ENCODE measurements around the gene CHST3. TPM values are rescaled to one million over a fixed set of nuclear protein-coding genes. Genes with fewer than 3 reads are reported as not detected.

CHST3 gene
- total RNA-seq, 4 donors from 2014 or later = 15.7 to 33.0 (median 20.6) TPM

DNA sequence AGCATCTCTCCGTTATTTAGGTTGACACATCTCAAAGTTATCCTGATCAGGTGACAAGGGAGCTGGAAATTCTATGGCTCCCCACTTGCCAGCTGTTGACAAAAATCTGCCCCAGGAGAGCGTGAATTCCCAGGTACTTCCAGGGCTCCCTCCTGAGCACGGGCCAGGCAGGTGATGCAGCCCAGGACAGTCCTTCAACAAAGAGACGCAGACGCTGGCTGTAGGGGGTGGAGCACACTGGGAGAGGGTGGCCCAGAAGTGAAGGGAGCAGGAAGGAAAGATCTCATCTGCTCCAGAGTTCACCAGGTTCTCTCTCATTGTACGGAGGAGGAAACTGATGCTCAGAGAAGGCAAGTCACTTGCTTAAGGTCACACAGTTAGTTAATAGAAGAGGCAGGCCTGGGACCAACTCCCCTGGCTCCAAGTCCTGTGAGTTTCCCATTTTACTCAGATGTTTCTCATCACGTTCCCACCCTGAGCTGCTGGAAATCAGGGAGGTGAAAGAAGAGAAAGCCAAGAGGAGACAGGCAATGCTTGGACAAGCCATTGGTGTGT lies 41.0 kb upstream of the CHST3 start:
- WGBS, 2 donors = 27 to 53% methylated on average over 7 of the region's 7 CpGs
- DNase-seq (ENCODE audit: low spot score in 2 of 2) = peak in 1 of 2 donors; percentile 81
- no peak for TF ChIP-seq POLR2A (IDR thresholded peaks at IDR 0.05)
- TF ChIP-seq, protein P1, sequence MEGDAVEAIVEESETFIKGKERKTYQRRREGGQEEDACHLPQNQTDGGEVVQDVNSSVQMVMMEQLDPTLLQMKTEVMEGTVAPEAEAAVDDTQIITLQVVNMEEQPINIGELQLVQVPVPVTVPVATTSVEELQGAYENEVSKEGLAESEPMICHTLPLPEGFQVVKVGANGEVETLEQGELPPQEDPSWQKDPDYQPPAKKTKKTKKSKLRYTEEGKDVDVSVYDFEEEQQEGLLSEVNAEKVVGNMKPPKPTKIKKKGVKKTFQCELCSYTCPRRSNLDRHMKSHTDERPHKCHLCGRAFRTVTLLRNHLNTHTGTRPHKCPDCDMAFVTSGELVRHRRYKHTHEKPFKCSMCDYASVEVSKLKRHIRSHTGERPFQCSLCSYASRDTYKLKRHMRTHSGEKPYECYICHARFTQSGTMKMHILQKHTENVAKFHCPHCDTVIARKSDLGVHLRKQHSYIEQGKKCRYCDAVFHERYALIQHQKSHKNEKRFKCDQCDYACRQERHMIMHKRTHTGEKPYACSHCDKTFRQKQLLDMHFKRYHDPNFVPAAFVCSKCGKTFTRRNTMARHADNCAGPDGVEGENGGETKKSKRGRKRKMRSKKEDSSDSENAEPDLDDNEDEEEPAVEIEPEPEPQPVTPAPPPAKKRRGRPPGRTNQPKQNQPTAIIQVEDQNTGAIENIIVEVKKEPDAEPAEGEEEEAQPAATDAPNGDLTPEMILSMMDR (IDR thresholded peaks at IDR 0.05) = no peak
- intact Hi-C loops (cut with DNase I; ENCODE audit: low total_unique reads) = no loop called here
- no peak overlapping the region for H3K4me3 ChIP-seq (ENCODE audit: low read depth, poor library complexity, severe bottlenecking)

DNA sequence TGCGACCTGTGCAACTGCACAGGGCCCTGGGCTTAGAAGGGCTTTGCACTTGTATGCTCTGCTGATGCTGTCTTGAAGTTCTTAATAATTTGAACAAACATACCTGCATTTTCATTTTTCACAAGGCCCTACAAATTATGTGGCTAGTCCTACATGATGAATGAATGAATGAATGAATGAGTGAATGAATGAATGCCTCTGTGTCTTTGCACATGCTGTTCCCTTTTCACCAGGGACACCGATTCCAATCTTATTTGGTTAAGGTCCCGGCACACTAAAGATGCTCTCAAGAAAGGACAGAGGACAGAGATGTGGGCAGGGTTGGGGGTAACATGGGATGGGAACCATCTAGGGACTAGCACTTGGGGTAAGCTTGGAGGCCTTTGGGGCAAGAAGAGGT lies 39.4 kb upstream of the CHST3 start:
- intact Hi-C loops (cut with DNase I; ENCODE audit: low total_unique reads) = no loop called here
- H3K4me3 ChIP-seq (ENCODE audit: low read depth, poor library complexity, severe bottlenecking) = no peak overlapping the region
- 95 to 96% methylated on average over 3 of the region's 3 CpGs for WGBS, 2 donors
- no peak for DNase-seq (ENCODE audit: low spot score in 2 of 2)
- TF ChIP-seq POLR2A (IDR thresholded peaks at IDR 0.05) = no peak

DNA sequence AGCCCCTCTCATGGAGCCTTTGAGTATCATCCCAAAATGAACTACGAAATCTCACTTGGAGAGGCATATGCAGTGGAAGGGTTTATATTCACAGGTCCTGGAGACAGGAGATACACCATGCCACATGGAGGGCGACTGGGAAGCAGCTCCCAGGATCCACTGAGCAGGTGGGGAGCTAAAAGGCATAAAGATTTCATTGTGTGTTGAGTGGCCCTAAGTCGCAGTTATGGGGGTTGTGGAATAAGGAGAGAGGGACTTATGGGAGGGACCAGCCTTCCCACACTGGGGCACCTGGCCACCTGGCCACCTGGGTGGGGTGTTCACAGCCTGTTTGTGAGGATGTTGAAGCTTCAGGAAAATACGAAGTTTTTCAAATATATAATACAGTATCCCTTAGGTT lies 37.0 kb upstream of the CHST3 start:
- TF ChIP-seq, protein P1 (IDR thresholded peaks at IDR 0.05) = no peak
- TF ChIP-seq POLR2A (IDR thresholded peaks at IDR 0.05) = no peak
- WGBS, 2 donors = 80 to 83% methylated on average over 3 to 4 of the region's 4 CpGs
- peak in 1 of 2 donors; percentile 54 for DNase-seq (ENCODE audit: low spot score in 2 of 2)
- no peak overlapping the region for H3K4me3 ChIP-seq (ENCODE audit: low read depth, poor library complexity, severe bottlenecking)
- intact Hi-C loops (cut with DNase I; ENCODE audit: low total_unique reads) = no loop called here

DNA sequence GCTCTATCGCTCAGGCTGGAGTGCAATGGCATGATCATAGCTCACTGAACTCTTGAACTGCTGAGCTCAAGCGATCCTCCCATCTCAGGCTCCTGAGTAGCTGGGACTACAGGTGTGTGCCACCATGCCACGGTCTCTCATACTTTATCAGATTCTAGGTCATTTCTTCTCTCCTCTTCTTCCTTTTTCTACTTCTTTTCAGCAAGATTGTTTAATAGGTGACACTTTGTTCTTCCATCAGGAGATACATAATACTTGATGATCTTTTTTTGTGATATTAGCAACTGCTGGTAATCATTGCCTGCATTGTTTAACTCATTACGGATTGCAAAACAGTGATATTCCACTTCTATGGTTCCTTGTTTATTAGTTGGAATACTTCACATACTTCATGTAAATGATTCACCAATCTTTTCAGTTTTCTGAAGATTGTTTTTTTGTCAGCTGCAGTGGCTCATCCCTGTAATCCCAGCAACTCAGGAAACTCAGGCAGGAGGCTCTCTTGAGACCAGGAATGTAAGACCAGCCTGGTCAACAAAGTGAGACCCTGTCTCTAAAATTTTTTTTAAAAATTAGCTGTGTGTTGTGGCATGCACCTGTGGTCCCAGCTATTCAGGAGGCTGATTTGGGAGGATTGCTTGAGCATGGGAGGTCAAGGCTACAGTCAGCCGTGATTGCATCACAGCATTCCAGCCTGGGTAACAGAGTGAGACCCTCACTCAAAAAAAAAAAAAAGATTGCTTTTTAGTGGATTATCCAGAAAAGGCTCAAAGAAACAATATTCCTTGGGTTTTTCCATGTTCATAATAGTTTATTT lies 36.2 kb upstream of the CHST3 start:
- H3K4me3 ChIP-seq (ENCODE audit: low read depth, poor library complexity, severe bottlenecking) = no peak overlapping the region
- 84 to 85% methylated on average over 5 of the region's 5 CpGs for WGBS, 2 donors
- peak in 1 of 2 donors; percentile 21 for DNase-seq (ENCODE audit: low spot score in 2 of 2)
- intact Hi-C loops (cut with DNase I; ENCODE audit: low total_unique reads) = no loop called here
- TF ChIP-seq, protein P1 (IDR thresholded peaks at IDR 0.05) = no peak
- TF ChIP-seq POLR2A (IDR thresholded peaks at IDR 0.05) = no peak

DNA sequence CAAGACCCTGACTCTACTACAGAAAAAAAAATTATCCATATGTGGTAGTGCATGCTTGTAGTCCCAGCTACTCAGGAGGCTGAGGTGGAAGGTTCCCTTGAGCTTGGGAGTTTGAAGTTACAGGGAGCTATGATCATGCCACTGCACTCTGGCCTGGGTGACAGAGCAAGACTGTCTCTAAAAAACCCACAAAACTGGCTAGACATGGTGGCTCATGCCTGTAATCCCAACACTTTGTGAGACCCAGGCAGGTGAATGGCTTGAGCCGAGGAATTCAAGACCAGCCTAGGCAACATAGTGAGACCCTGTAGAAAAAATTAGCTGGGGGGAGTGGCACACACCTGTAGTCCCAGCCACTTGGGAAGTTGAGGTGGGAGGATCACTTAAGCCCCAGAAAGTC lies 32.9 kb upstream of the CHST3 start:
- H3K4me3 ChIP-seq (ENCODE audit: low read depth, poor library complexity, severe bottlenecking) = no peak overlapping the region
- 90 to 100% methylated on average over 1 of the region's 1 CpG for WGBS, 2 donors
- intact Hi-C loops (cut with DNase I; ENCODE audit: low total_unique reads) = no loop called here
- DNase-seq (ENCODE audit: low spot score in 2 of 2) = peak in 1 of 2 donors; percentile 50
- no peak for TF ChIP-seq POLR2A (IDR thresholded peaks at IDR 0.05)
- TF ChIP-seq, protein P1 (IDR thresholded peaks at IDR 0.05) = no peak

DNA sequence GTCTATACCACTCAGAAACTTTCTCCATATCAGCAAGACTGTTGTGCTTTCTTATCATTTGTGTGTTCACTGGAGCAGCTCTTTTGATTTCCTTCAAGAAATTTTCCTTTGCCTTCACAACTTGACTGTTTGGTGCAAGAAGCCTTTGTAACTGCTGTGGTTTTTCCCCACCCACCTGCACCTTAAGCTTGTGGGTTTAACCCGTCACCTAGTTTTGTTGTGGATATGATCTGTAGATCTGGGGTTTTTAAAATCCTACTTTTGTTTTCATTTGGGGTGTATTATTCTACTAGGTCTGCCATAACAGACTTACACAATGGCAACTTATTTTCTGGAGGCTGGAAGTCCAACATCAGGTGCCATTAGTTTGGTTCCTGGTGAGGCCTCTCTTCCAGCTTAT lies 30.5 kb upstream of the CHST3 start:
- WGBS, 2 donors = 79 to 97% methylated on average over 1 of the region's 1 CpG

More for the DNA sequence above, 30.5 kb upstream of the CHST3 start:
- no peak overlapping the region for H3K4me3 ChIP-seq (ENCODE audit: low read depth, poor library complexity, severe bottlenecking)
- peak in 1 of 2 donors; percentile 10 for DNase-seq (ENCODE audit: low spot score in 2 of 2)
- TF ChIP-seq POLR2A (IDR thresholded peaks at IDR 0.05) = no peak
- TF ChIP-seq, protein P1 (IDR thresholded peaks at IDR 0.05) = no peak
- intact Hi-C loops (cut with DNase I; ENCODE audit: low total_unique reads) = no loop called here

Data from lower leg skin (tissue), 4 donors.